Activated T-cell treated with anti-CD3 and anti-CD28 coated beads for 24 hours (primary cell): ENCODE results near the gene RRN3.
"Not testable (repeated sequence)": the region's sequence is repeated elsewhere in the genome, so short reads cannot be mapped to it uniquely, and the experiment has no call there.

Experiments used
- DNase-seq: peaks from one replicate; pipeline ENCODE4 v3.0.0-alpha.2; 2020; ENCODE audit warnings: low read depth

Gene RRN3

GRCh38 chr16:15050440-15050839 lies 43.6 kb downstream of the RRN3 start:
- DNase-seq, result not testable (repeated sequence)

- DNase-seq, result no peak
Observed at GRCh38 chr16:15049581-15050180, 44.4 kb downstream of the RRN3 start.

GRCh38 chr16:15046692-15047376 lies 47.2 kb downstream of the RRN3 start:
- DNase-seq, result no peak

GRCh38 chr16:15045270-15045669 lies 48.8 kb downstream of the RRN3 start:
- not testable (repeated sequence) for DNase-seq

- DNase-seq, result no peak
Observed at GRCh38 chr16:15044286-15044685, 49.8 kb downstream of the RRN3 start.

- DNase-seq, result no peak
Observed at GRCh38 chr16:15043344-15043743, 50.7 kb downstream of the RRN3 start.

- DNase-seq, result no peak
Observed at GRCh38 chr16:15041271-15042004, 52.6 kb downstream of the RRN3 start.

GRCh38 chr16:15038689-15039088 lies 55.4 kb downstream of the RRN3 start:
- DNase-seq, result no peak

- DNase-seq, result no peak
Observed at GRCh38 chr16:15037745-15038144, 56.3 kb downstream of the RRN3 start.

- DNase-seq, result no peak
Observed at GRCh38 chr16:15037003-15037402, 57.1 kb downstream of the RRN3 start.

- no peak for DNase-seq
Observed at GRCh38 chr16:15035163-15035729, 58.8 kb downstream of the RRN3 start.

- DNase-seq, result no peak
Observed at GRCh38 chr16:15034266-15035162, 59.6 kb downstream of the RRN3 start.

GRCh38 chr16:15033309-15033707 lies 60.8 kb downstream of the RRN3 start:
- DNase-seq, result no peak

- DNase-seq, result no peak
Observed at GRCh38 chr16:15032547-15033308, 61.3 kb downstream of the RRN3 start.

GRCh38 chr16:15031586-15031985 lies 62.5 kb downstream of the RRN3 start:
- DNase-seq, result no peak

GRCh38 chr16:15031179-15031578 lies 62.9 kb downstream of the RRN3 start:
- DNase-seq, result no peak

- DNase-seq, result not testable (repeated sequence)
Observed at GRCh38 chr16:15029749-15030148, 64.3 kb downstream of the RRN3 start.

GRCh38 chr16:15028801-15029698 lies 65.0 kb downstream of the RRN3 start:
- DNase-seq, result not testable (repeated sequence)

GRCh38 chr16:15028345-15028715 lies 65.7 kb downstream of the RRN3 start:
- DNase-seq, result not testable (repeated sequence)
